EL (cell line): ENCODE results near the gene CHRD.
"Not testable (repeated sequence)": the region's sequence is repeated elsewhere in the genome, so short reads cannot be mapped to it uniquely, and the experiment has no call there.

Source experiments
- DNase-seq: peaks from one replicate; pipeline ENCODE4 v3.0.0-alpha.2; 2016

The CHRD gene

GRCh38 chr3:184428561-184429175, 48.8 kb downstream of the CHRD start:
- DNase-seq, result no peak

DNA sequence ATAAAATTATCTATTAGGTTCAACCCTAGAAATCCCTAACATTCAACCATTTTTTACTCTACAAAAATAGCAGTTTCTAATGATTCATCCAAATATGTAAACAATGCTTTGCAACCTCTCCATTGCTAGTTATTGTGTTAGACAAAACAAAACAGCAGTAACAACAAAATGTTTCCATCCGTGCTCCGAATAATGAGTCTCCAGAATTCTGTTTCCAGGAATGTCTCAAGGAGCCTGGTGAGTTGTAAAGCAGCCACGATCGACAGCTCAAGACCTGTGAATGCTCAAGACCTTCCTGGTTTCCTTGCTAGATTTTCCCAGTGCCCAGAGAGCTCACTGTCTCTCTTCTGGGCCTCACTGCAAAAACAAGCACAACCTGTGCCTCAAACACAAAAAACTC, 49.9 kb downstream of the CHRD start:
- no peak for DNase-seq

GRCh38 chr3:184430940-184431339, 51.1 kb downstream of the CHRD start:
- DNase-seq, result no peak

DNA sequence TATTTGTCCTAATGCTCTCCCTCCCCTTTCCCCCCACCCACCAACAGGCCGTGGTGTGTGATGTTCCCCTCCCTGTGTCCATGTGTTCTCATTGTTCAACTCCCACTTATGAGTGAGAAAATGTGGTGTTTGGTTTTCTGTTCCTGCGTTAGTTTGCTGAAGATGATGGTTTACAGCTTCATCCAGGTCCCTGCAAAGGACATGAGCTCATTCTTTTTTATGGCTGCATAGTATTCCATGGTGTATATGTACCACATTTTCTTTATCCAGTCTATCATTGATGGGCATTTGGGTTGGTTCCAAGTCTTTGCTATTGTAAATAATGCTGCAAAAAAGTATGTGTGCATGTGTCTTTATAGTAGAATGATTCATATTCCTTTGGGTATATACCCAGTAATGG, 53.3 kb downstream of the CHRD start:
- not testable (repeated sequence) for DNase-seq

DNA sequence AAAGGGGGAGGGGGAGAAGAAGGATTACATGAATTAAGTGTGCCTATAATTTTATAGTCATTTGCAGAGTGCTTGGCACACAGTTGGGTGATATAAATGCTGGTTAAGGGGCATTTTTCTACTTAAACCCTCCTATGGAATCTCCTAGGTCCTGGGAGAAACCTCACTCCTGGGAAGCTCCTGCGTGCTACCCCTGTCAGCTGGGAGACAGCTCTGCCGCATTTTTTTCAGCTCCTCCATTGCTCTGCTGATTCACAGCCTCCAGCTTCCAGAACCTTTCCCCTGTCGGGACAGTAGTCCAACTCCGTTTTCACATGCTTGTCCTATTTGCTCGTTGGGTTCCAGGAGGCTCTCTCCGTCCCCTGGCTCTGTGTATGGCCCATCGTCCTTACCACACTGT, 59.2 kb downstream of the CHRD start:
- DNase-seq, result no peak
